ENCODE results near the gene FOXC1. TPM values are rescaled to one million over a fixed set of nuclear protein-coding genes. Genes with fewer than 3 reads are reported as not detected.

FOXC1 gene
- total and polyA plus RNA-seq, 2 donors (not counting 1 experiment from before 2014, with no cell fraction given) = 0.04 to 0.52 TPM

- Histone ChIP-seq H3K4me1 (ENCODE audit: control insufficient read depth in 2 of 2, insufficient read depth in 2 of 2, low read length in 2 of 2) (peaks cover 58 to 60% of the 10 kb centered on the region in 2 donors), H4K20me1 (ENCODE audit: control insufficient read depth, insufficient read depth, low read length, poor library complexity, severe bottlenecking) (no peaks in the 10 kb centered on the region), H3K4me3 (ENCODE audit: control extremely low read depth in 1 of 5, extremely low read depth in 1 of 5, insufficient read depth in 1 of 5, low read depth in 2 of 5, low read length in 4 of 5) (peak overlapping the region in 1 of 5 experiments; percentile 43), H2AFZ (ENCODE audit: insufficient read depth, low read depth, low read length, poor library complexity, severe bottlenecking) (no peak overlapping the region), H3K27ac (ENCODE audit: low read length in 2 of 2) (no peak overlapping the region), H3K9ac (ENCODE audit: low read length) (no peak overlapping the region), H3K4me2 (replicated peaks; ENCODE audit: low read depth, low read length, poor library complexity, severe bottlenecking) (peak overlapping the region; percentile 85), H3K79me2 (ENCODE audit: control insufficient read depth, insufficient read depth, low read length) (no peaks in the 10 kb centered on the region), H3K27me3 (replicated peaks in 1 of 4; ENCODE audit: control extremely low read depth in 1 of 4, control insufficient read depth in 3 of 4, insufficient read depth in 4 of 4, low read length in 3 of 4) (peaks cover 0 to 80% (median 56%) of the 10 kb centered on the region in 4 experiments), H3K9me3 (ENCODE audit: control extremely low read depth in 1 of 3, control insufficient read depth in 2 of 3, insufficient read depth in 1 of 3, low read length in 2 of 3) (peaks cover 0 to 43% (median 6%) of the 10 kb centered on the region in 3 donors), H3K36me3 (replicated peaks in 1 of 2; ENCODE audit: control extremely low read depth in 1 of 2, control insufficient read depth in 1 of 2, extremely low read depth in 1 of 2, insufficient read depth in 2 of 2, low read length in 1 of 2) (no peaks in the 10 kb centered on the region)
- ATAC-seq (ENCODE audit: low read depth) (no peak), DNase-seq (peak; percentile 34)
- peak overlapping the region; percentile 26 for H3K27ac Mint-ChIP-seq
- ChIA-PET CTCF (interaction anchor here (0.8 to 4.9 kb wide), 13 partner anchors 10 to 1088 kb away, joined by 3 to 29 read pairs (median 7); no protein-coding TSS in a partner anchor), POLR2A (interaction anchor here (0.7 kb wide), 1 partner anchor 1330 kb away, joined by 4 read pairs; no protein-coding TSS in a partner anchor)
- 10% methylated on average over 11 of the region's 22 CpGs for WGBS (ENCODE audit: insufficient coverage)
- peak overlapping the region; percentile 77 for H3K4me3 Mint-ChIP-seq
- no peaks in the 10 kb centered on the region for H3K9me3 Mint-ChIP-seq (ENCODE audit: insufficient read depth)
- intact Hi-C loops (cut with micrococcal nuclease) = loop anchor here (2.0 kb wide), 1 partner anchor 20 kb away; no protein-coding TSS in a partner anchor
- TF ChIP-seq EZH2 (IDR thresholded peaks at IDR 0.05; ENCODE audit: borderline replicate concordance, insufficient read depth, low read depth, low read length, poor library complexity, severe bottlenecking) = no peak
- no peak for TF ChIP-seq CTCF (IDR thresholded peaks at IDR 0.05)
- H3K4me1 Mint-ChIP-seq = peaks cover 41% of the 10 kb centered on the region
- H3K27me3 Mint-ChIP-seq = peaks cover 60% of the 10 kb centered on the region
These were observed 2.8 kb upstream of the FOXC1 start for GRCh38 chr6:1606780-1607515.

Measured in B cell (primary cell).